ENCODE measurements around the gene HNRNPU. TPM values are rescaled to one million over a fixed set of nuclear protein-coding genes. Genes with fewer than 3 reads are reported as not detected.

Gene HNRNPU
- 311 to 471 TPM (median 332 TPM) in 5 replicates for total RNA-seq (2022; extraction: Qiagen RNA extraction)

GRCh38 chr1:244864253-244865027 is at the start of gene HNRNPU:
TSS of gene HNRNPU (minus strand) at chr1:244864543. CDS start at chr1:244864307, 236 bp downstream.

GRCh38 chr1:244835276-244836134 is 28.8 kb downstream of the HNRNPU start, which contains the start of gene COX20:
TSS of gene COX20 (plus strand) at chr1:244835658. CDS start at chr1:244835715, 57 bp downstream.

Other genes with a start within 250 kb of the HNRNPU start
- 25.1 to 34.3 TPM (median 29.7 TPM) in 5 replicates for gene DESI2, start 211.4 kb downstream of the HNRNPU start, total RNA-seq (2022; extraction: Qiagen RNA extraction)
- gene COX20, start 28.9 kb downstream of the HNRNPU start, total RNA-seq (2022; extraction: Qiagen RNA extraction): 36.8 to 53.4 TPM (median 47.1 TPM) in 5 replicates

Measured in A549 treated with Hydrocortisone at 1 μM for 4 hours (cell line).